ENCODE data around the gene CRYBG2. TPM values are rescaled to one million over a fixed set of nuclear protein-coding genes. Genes with fewer than 3 reads are reported as not detected.
"Not testable (repeated sequence)": the region's sequence is repeated elsewhere in the genome, so short reads cannot be mapped to it uniquely, and the experiment has no call there.

Gene CRYBG2
- total RNA-seq, 2 experiments from 2014 or later, result 0.37 to 0.72 TPM

DNA sequence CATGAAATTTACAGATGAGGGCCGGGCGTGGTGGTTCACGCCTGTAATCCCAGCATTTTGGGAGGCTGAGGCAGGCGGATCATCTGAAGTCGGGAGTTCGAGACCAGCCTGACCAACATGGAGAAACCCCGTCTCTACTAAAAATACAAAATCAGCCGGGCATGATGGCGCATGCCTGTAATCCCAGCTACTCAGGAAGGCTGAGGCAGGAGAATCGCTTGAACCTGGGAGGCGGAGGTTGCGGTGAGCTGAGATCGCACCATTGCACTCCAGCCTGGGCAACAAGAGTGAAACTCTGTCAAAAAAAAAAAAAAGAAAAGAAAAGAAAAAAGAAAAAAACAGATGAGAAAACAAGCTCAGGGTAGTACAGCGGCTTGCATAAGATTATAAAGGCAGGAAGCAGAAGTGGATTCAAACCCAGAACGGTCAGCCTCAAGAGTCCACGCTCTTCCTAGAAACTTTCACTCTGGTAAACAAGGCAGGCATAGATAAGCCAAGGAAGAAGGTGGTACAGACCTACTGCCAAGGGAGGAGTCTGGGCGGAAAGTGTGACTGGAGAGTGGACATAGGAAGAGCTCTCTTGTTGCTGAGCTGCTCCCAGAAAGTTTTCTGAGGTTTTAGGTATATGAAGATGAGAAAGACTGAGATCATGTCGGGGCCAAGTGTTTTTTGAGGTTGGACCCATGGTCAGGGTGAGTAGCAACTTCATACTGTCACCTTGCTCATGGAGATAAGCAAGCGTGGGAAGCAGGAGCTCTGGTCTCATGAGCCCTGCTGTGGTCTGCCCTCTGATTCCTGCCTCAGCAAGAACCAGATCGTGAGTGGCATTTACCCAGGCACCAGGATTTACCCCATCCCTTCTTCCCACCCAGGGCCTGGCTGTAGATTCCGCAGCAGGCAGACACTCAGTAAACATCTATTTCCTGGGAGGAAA is 45.7 kb downstream of the CRYBG2 start:
- DNase-seq, result peak; percentile 55
- H3K9me3 Mint-ChIP-seq; H3K27me3 Mint-ChIP-seq (ENCODE audit: low read depth); H3K36me3 Mint-ChIP-seq (ENCODE audit: low read depth): not testable (repeated sequence)
- H3K4me3 Mint-ChIP-seq, result peak overlapping the region; percentile 99
- CTCF ChIA-PET, result interaction anchor here (0.7 to 6.1 kb wide), 11 partner anchors 10 to 158 kb away, joined by 3 to 39 read pairs (median 8); partner anchors contain the start of genes CD52, CEP85 and SH3BGRL3
- peaks cover 37% of the 10 kb centered on the region for H3K4me1 Mint-ChIP-seq (ENCODE audit: low read depth)
- H3K27ac Mint-ChIP-seq, result peak overlapping the region; percentile 97
- intact Hi-C loops (cut with micrococcal nuclease), result loop anchor here (1.0 to 10.0 kb wide), 3 partner anchors 9 to 1063 kb away; partner anchors contain the start of genes CD52 and RSRP1

GRCh38 chr1:26307363-26307781 is 46.6 kb downstream of the CRYBG2 start:
- CTCF ChIA-PET, result interaction anchor here (0.7 to 6.1 kb wide), 10 partner anchors 11 to 159 kb away, joined by 3 to 39 read pairs (median 14); partner anchors contain the start of genes CD52, CEP85 and SH3BGRL3
- H3K27me3 Mint-ChIP-seq (ENCODE audit: low read depth), result no peaks in the 10 kb centered on the region
- H3K27ac Mint-ChIP-seq, result peak overlapping the region; percentile 97
- no peaks in the 10 kb centered on the region for H3K36me3 Mint-ChIP-seq (ENCODE audit: low read depth)
- no peaks in the 10 kb centered on the region for H3K9me3 Mint-ChIP-seq
- peak; percentile 68 for DNase-seq
- peak overlapping the region; percentile 99 for H3K4me3 Mint-ChIP-seq
- intact Hi-C loops (cut with micrococcal nuclease), result loop anchor here (1.0 to 10.0 kb wide), 3 partner anchors 10 to 1063 kb away; partner anchors contain the start of genes CD52 and RSRP1
- H3K4me1 Mint-ChIP-seq (ENCODE audit: low read depth), result peaks cover 37% of the 10 kb centered on the region

DNA sequence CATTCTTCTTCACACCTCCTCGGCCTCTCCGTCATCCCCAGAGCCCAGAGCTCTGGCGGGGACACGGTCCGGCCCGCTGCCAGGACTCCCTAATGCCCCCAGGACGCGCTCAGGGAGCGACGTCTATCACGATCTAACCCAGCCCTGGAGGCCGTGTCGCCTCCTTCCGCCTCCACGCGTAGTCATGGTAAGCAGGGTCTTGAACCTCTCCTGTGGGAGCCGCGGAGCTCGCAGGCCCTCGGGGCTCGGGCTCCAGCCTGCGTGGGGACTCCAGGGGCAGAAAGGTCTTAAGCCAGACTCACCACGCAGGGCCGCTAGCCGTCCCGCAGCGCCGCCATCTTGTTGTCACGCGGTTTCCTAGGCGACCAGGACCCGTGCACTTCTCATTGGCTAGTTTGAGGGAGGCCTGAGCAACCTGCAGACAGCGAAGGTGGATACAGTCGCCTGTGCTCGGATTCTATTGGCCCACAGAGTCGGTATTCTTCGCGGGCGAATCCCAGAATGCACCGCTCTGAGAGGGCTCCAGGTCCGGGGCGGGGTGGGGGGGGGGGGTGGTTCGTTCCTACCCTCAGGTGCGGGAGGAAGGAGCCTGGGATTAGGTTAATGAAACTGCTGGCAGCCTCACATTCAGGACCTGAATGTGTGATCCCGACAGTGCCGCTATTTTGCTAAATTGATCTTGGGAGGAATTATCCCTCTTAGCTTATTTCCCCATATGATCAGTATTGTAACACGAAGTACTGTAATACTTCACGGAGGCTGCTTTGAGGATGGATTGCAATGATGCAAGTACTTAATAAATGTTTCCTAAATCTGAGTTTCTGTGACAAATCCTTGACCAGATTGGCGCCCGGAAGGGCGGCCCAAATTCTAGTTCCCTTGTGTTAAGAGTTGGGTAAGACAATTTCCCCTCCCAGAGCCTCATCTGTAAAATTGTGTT is 47.4 kb downstream of the CRYBG2 start, which contains the start of gene UBXN11:
Gene UBXN11, minus strand, starts transcription at position 347 of the 940 bp plus-strand sequence. CDS start 3,753 bp downstream, outside the sequence.
- intact Hi-C loops (cut with micrococcal nuclease), result loop anchor here (1.0 to 10.0 kb wide), 4 partner anchors 11 to 1062 kb away; partner anchors contain the start of genes CD52 and RSRP1
- Mint-ChIP-seq H3K27ac (peak within 1 kb of the TSS; percentile 97), H3K9me3 (no peaks in the 10 kb centered on the region), H3K4me1 (ENCODE audit: low read depth) (peaks cover 38% of the 10 kb centered on the region), H3K36me3 (ENCODE audit: low read depth) (no peaks in the 10 kb centered on the region), H3K27me3 (ENCODE audit: low read depth) (no peaks in the 10 kb centered on the region), H3K4me3 (peak within 1 kb of the TSS; percentile 99)
- peak; percentile 98 for DNase-seq
- CTCF ChIA-PET, result interaction anchor here (0.6 to 6.1 kb wide), 7 partner anchors 11 to 380 kb away, joined by 3 to 39 read pairs (median 20); partner anchors contain the start of gene CD52

- Mint-ChIP-seq H3K36me3 (ENCODE audit: low read depth) (no peaks in the 10 kb centered on the region), H3K27me3 (ENCODE audit: low read depth) (no peaks in the 10 kb centered on the region), H3K9me3 (no peaks in the 10 kb centered on the region), H3K4me1 (ENCODE audit: low read depth) (peaks cover 43% of the 10 kb centered on the region), H3K27ac (peak overlapping the region; percentile 97), H3K4me3 (peak overlapping the region; percentile 99)
- intact Hi-C loops (cut with micrococcal nuclease), result loop anchor here (1.0 to 10.0 kb wide), 3 partner anchors 17 to 1061 kb away; partner anchors contain the start of gene RSRP1
- CTCF ChIA-PET, result interaction anchor here (0.6 to 6.1 kb wide), 6 partner anchors 12 to 379 kb away, joined by 3 to 32 read pairs (median 4); partner anchors contain the start of gene CD52
- no peak for DNase-seq
Observed at GRCh38 chr1:26305667-26306289, 48.2 kb downstream of the CRYBG2 start.

DNA sequence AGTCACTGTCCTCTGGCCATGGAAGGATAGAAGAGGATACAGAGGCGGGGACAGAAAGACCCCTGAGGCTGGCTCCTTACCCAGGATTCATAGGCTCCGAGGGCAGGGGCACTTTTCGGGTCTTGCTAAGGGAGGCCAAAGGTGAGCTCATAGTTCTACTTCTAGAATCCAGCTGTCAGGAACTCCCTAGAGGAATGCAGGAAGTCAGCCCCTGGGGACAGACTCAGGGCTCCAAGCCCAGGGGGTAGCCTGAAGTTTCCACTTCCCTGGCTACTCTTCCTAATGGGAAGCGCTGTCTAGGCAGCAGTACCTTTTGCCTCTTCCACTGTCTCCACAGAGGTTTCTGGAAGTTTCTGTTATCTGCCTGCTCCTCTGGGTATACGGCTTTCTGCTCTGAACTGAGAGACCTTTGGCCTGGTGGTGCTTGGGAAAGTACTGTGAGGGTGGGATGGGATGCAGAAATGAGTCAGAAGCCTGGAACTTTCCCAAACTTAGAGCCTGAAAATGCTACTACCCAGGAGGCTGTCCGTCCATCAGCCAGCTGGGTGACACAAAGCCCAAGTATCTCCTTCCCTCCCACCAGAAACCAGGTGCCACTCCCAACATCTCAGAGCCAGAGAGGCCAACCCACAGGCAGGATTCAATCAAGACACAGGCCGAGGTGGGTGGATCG is 51.1 kb downstream of the CRYBG2 start:
- CTCF ChIA-PET, result interaction anchor here (1.2 to 1.6 kb wide), 2 partner anchors 14 to 16 kb away, joined by 3 to 7 read pairs; no protein-coding TSS in a partner anchor
- Mint-ChIP-seq H3K36me3 (ENCODE audit: low read depth) (peaks cover 2% of the 10 kb centered on the region), H3K9me3 (no peaks in the 10 kb centered on the region), H3K4me1 (ENCODE audit: low read depth) (peaks cover 41% of the 10 kb centered on the region), H3K27ac (no peak overlapping the region), H3K4me3 (no peak overlapping the region), H3K27me3 (ENCODE audit: low read depth) (no peaks in the 10 kb centered on the region)
- no peak for DNase-seq
- intact Hi-C loops (cut with micrococcal nuclease), result loop anchor here (10.0 kb wide), 1 partner anchor 1058 kb away; the partner anchor contains the start of gene RSRP1

- H3K9me3 Mint-ChIP-seq, result no peaks in the 10 kb centered on the region
- peaks cover 28% of the 10 kb centered on the region for H3K4me1 Mint-ChIP-seq (ENCODE audit: low read depth)
- H3K27ac Mint-ChIP-seq, result no peak overlapping the region
- no peak overlapping the region for H3K4me3 Mint-ChIP-seq
- H3K36me3 Mint-ChIP-seq (ENCODE audit: low read depth), result peaks cover 2% of the 10 kb centered on the region
- no peaks in the 10 kb centered on the region for H3K27me3 Mint-ChIP-seq (ENCODE audit: low read depth)
- intact Hi-C loops (cut with micrococcal nuclease), result loop anchor here (10.0 kb wide), 1 partner anchor 1056 kb away; the partner anchor contains the start of gene RSRP1
- DNase-seq, result no peak
- CTCF ChIA-PET, result interaction anchor here (0.6 to 1.8 kb wide), 4 partner anchors 12 to 39 kb away, joined by 3 to 8 read pairs (median 4); no protein-coding TSS in a partner anchor
Observed at GRCh38 chr1:26300578-26301275, 53.2 kb downstream of the CRYBG2 start.

- CTCF ChIA-PET, result interaction anchor here (0.8 to 2.5 kb wide), 2 partner anchors 9 to 66 kb away, joined by 3 to 6 read pairs; no protein-coding TSS in a partner anchor
- Mint-ChIP-seq H3K9me3 (no peaks in the 10 kb centered on the region), H3K27ac (no peak overlapping the region), H3K27me3 (ENCODE audit: low read depth) (no peaks in the 10 kb centered on the region), H3K4me1 (ENCODE audit: low read depth) (peaks cover 20% of the 10 kb centered on the region), H3K36me3 (ENCODE audit: low read depth) (peaks cover 2% of the 10 kb centered on the region), H3K4me3 (no peak overlapping the region)
- no peak for DNase-seq
- intact Hi-C loops (cut with micrococcal nuclease), result no loop called here
Observed at GRCh38 chr1:26297791-26298124, 56.2 kb downstream of the CRYBG2 start.

DNA sequence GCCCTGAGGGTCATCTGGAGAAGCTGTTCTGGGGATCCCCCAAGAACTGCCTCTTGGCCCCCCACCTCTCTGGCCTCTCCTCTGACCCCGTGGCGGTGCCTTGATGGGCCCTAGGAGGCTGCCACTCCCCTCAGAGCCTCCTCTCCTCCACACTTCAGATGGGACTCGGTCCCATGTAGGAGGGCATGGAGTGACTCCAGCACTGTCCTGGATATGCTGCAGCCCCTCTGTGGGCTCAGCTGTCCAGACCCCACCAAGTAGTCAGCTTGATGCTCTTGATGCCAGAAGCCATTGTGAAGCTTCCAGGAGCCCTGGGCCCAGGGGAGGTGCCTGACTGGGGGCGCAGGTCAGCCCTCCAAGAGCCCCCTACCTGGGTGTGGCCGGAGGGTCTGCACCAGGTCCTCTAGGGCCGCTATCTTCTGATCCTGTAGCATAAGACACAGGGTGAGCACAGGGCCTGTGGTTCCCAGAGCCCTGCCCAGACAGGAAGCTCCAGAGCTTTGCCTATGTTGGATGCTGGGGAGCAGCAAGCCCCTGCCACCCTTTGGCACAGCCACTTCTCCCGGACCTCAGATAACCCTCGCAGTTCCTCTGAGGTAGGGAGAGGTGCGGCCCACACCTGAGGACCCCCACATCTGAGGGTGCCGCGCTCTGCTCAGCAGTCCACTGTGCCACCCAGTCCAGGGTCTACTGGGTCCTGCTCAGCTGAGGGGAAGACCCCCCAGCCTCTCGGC is 56.7 kb downstream of the CRYBG2 start:
- no peak for DNase-seq
- intact Hi-C loops (cut with micrococcal nuclease), result no loop called here
- Mint-ChIP-seq H3K9me3 (no peaks in the 10 kb centered on the region), H3K4me3 (no peak overlapping the region), H3K36me3 (ENCODE audit: low read depth) (peaks cover 2% of the 10 kb centered on the region), H3K27ac (no peak overlapping the region), H3K4me1 (ENCODE audit: low read depth) (peaks cover 18% of the 10 kb centered on the region), H3K27me3 (ENCODE audit: low read depth) (no peaks in the 10 kb centered on the region)
- CTCF ChIA-PET, result interaction anchor here (0.6 to 2.5 kb wide), 3 partner anchors 9 to 67 kb away, joined by 3 to 6 read pairs (median 3); no protein-coding TSS in a partner anchor

DNA sequence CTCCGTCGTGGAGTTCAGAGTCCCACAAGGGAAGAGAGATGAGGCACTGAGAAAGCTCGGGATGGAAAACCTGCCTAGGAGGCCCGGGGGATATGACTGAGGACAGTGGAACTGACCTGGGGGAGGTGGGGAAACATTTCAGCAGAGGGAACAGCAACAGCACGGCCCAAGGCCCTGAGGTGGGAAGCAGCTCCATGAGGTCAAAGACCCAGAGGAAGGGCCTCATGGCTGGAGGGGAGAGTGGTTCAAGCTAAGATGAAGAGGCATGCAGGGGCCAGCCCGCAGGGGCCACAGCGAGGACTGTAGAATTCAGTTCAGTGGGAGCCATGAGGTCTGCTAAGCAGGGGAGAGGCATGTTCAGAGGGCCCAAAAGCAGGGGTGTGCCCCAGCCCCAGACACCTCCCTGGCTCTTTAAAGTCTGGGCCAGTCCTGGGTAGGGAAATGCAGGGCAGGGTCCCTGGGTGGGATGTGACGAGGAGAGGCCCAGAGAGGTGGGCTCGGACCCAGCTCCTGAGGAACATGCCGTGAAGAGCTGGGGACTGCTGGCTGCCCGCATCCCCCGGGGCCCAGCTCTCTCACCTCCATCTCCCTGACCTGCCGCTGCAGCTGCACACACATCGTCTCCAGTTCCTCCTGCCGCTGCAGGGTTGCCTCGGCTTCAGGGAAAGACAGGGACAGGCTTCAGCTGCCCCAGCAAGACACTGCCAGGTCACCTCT is 57.4 kb downstream of the CRYBG2 start:
- no peak overlapping the region for H3K4me3 Mint-ChIP-seq
- peaks cover 3% of the 10 kb centered on the region for H3K36me3 Mint-ChIP-seq (ENCODE audit: low read depth)
- intact Hi-C loops (cut with micrococcal nuclease), result no loop called here
- no peak for DNase-seq
- H3K27me3 Mint-ChIP-seq (ENCODE audit: low read depth), result no peaks in the 10 kb centered on the region
- peaks cover 24% of the 10 kb centered on the region for H3K4me1 Mint-ChIP-seq (ENCODE audit: low read depth)
- CTCF ChIA-PET, result interaction anchor here (0.6 to 2.5 kb wide), 2 partner anchors 12 to 68 kb away, joined by 3 to 6 read pairs; no protein-coding TSS in a partner anchor
- no peak overlapping the region for H3K27ac Mint-ChIP-seq
- H3K9me3 Mint-ChIP-seq, result no peaks in the 10 kb centered on the region
